PC-3 (cell line): Measurements from ENCODE around the gene CBX5.

Experiments
- CTCF ChIP-seq: fragments of 300-600 bp; sonication (generic); conservative IDR thresholded peaks from 2 replicates; pipeline ENCODE4 v1.5.1; 2017; ENCODE audit warnings: antibody characterized with exemption, low read depth, mild to moderate bottlenecking, low read length
- EZH2 ChIP-seq: fragments of 300-600 bp; sonication (generic); IDR thresholded peaks from one replicate; pipeline ENCODE4 v1.6.1; 2017; ENCODE audit warnings: antibody characterized with exemption, mild to moderate bottlenecking, low read length; ENCODE audit not compliant: unreplicated experiment
- EZH2phosphoT487 ChIP-seq: fragments of 300-600 bp; sonication (generic); IDR thresholded peaks from 2 replicates; pipeline ENCODE4 v1.6.1; 2018; ENCODE audit warnings: mild to moderate bottlenecking, antibody characterized with exemption, low read length, borderline replicate concordance

- TF ChIP-seq CTCF, result no peak
- TF ChIP-seq EZH2, result no peak
- TF ChIP-seq EZH2phosphoT487, result no peak
Measured at GRCh38 chr12:54299515-54300224, 19.7 kb upstream of the CBX5 start.
